GOT3 (cell line): ENCODE data around the gene KLHL1.

Source experiments
- DNase-seq: peaks from one replicate; lab custom pipeline; 2025; ENCODE audit warnings: mixed read lengths; lab: John Stamatoyannopoulos, UW

KLHL1 gene

DNA sequence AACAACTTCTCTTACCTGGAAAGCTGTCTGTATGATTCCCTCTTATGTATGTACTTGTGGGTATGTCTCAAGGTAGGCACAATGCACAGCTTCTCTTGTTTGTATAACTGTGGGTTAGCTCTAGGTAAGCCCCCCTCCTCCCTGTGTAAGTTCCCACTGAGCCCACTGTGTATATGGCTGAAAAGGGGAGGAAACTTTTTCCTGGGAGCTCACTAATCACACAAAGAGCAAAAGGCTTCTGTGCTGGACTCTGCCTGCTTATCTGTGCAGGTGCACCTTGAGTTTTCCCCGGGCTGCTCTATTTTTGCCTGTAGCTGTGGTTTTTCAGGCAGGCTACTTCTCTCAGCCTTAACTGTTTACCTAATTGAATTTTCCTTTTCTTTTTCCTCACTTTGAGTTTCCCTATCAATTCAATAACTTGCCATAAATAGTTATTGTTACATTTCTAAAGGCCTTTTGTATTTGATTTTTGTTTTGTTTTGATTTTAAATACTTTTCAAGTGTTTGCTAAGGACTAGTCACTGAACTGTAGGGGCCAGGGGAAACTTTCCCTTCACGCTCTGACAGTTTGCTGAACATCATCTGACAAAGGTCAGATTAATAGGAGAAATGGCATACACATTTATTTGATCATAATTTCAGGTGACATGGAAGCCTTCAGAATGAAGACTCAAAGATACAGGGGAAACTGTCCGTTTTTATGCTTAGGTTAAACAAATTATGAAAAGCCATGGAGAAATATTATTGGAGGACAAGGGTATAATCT, 424.1 kb downstream of the KLHL1 start:
- DNase-seq: no peak

DNA sequence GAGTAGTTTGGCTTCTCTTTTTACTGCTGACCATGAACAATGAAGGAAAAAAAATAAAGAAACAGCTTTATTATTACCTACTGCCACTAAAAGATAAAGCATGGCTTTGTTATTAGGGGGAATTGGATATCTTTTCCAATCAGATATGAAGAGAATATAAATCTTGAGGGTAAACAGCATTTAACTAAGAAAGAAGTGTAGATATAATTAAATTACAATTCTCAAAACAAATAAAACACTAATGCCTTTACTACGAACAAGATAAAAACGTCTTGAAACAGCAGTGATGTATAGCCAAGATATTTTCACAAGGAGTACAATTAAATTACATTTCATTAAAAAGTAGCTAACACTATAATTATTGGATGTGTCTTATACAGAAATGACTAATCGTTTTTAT, 426.5 kb downstream of the KLHL1 start:
- DNase-seq: no peak

DNA sequence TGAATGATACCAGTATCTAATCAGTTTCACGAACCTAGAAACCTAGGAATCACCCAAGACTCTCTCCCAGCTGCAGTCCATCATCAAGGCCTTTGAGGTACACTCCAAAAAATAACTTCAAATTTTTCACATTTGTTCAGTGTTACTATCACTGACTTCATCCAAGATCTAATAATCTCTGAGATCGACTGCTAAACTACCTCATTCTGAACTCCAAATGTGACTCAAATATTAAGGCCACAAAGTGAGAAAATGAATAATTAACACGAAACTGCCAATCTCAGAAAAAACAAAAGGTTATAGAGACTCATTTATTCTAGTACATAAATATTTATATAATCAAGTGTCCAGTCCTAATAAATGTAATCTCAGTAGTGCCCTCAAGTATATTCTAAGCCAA, 430.9 kb downstream of the KLHL1 start:
- no peak for DNase-seq

DNA sequence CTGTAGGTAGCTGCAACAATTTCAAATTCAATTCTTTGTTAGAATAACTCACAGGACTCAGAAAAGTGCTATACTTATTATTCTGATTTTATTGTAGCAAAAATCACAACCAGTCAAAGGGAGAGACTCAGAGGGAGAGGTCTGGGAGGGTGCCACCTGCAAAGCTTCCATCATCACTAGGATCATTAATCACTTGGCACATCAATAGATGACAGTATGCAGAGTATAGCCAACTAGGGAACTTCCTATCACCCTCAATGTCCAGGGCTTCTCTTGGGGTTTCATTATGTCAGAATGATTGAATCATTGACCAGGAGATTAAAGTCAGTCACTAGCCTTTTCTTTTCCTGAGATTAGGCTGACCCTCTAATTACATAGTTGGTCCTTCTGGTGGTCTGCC, 432.0 kb downstream of the KLHL1 start:
- DNase-seq: no peak

DNA sequence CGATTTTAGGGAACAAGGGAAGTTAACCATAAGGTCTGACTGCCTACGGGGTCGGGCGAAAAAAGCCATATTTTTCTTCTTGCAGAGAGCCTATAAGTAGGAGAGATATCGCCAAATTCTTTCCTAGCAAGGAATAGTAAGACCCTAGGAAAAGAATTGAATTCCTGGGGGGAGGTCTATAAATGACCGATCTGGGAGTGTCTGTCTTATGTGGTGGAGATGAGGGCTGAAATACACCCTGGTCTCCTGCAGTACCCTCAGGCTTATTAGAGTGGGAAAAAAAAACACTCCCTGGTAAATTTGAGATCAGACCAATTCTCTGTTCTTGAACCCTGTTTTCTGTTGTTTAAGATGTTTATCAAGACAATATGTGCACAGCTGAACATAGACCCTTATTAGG, 448.1 kb downstream of the KLHL1 start:
- DNase-seq: no peak

DNA sequence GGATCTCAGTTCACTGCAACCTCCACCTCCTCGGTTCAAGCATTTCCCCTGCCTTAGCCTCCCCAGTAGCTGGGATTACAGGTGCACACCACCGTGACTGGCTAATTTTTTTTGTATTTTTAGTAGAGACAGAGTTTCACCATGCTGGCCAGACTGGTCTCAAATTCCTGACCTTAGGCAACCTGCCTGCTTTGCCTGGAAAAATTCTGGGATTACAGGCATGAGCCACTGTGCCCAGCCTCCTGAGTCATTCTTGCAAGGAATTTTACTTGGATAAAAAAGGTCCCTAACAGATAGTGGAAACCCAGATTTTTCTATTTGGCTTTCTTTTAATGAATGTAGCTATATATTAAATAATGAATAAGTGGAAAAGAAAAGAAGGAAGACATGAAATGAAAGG, 450.6 kb downstream of the KLHL1 start:
- no peak for DNase-seq

DNA sequence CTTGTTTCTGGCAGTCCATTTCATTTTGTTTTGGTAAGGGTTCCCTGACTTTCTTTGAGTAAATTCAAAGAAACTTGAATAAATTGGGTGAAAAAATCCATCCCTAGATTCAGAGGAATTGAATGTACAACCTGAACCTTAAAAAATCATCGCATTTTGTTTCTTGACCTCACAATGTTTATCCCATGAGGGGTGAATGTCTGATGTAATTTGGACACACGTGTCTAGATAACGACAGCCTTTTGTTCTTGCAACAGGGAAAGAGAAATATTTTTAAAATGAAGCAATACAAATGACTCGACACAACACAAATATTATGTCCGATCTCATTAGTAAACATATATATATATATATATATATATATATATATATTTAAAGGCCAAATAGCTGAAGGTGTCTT, 453.9 kb downstream of the KLHL1 start:
- DNase-seq: no peak
